K562 (cell line): ENCODE data around the gene NDC1. TPM values are rescaled to one million over a fixed set of nuclear protein-coding genes. Genes with fewer than 3 reads are reported as not detected.

ENCODE experiments used
- ARID1B ChIP-seq: fragments of 450-650 bp; IDR thresholded peaks from 2 replicates; pipeline ENCODE4 v1.6.1; 2016; ENCODE audit warnings: antibody characterized with exemption, mild to moderate bottlenecking, inconsistent platforms
- ARID4B ChIP-seq: sonication (generic); formaldehyde crosslinking; IDR thresholded peaks from 2 replicates; pipeline ENCODE4 v1.8.0; 2022; ENCODE audit warnings: mild to moderate bottlenecking, missing genetic modification reagents
- E2F1 ChIP-seq: sonication (generic); formaldehyde crosslinking; IDR thresholded peaks from 2 replicates; pipeline ENCODE4 v1.8.1; 2023; ENCODE audit warnings: mild to moderate bottlenecking, missing genetic modification reagents, moderate library complexity
- FOXJ2 ChIP-seq: fragments of 200-800 bp; sonication (Bioruptor generic); IDR thresholded peaks from 2 replicates; pipeline ENCODE4 v1.6.1; 2016; ENCODE audit warnings: missing genetic modification characterization, missing compliant biosample characterization
- GATAD2A ChIP-seq: fragments of 450-650 bp; IDR thresholded peaks from 2 replicates; pipeline ENCODE4 v1.6.1; 2017
- MXD1 ChIP-seq: fragments of 250-450 bp; sonication (Bioruptor Pico); IDR thresholded peaks from 2 replicates; pipeline ENCODE4 v1.8.0; 2021; ENCODE audit warnings: borderline replicate concordance, mild to moderate bottlenecking, moderate library complexity; ENCODE audit not compliant: poor library complexity, severe bottlenecking
- PCBP1 ChIP-seq: fragments of 200-400 bp; formaldehyde crosslinking; IDR thresholded peaks from 2 replicates; pipeline ENCODE4 v1.6.1; 2018; ENCODE audit warnings: mild to moderate bottlenecking, low read depth, low read length; ENCODE audit not compliant: poor library complexity, severe bottlenecking
- TAF15 ChIP-seq: fragments of 200-400 bp; formaldehyde crosslinking; IDR thresholded peaks from 2 replicates; pipeline ENCODE4 v1.6.1; 2017; ENCODE audit warnings: mild to moderate bottlenecking, low read depth, low read length, moderate library complexity
- ZNF449 ChIP-seq: fragments of 250-450 bp; sonication (Bioruptor Pico); IDR thresholded peaks from 2 replicates; pipeline ENCODE4 v1.8.0; 2022; ENCODE audit warnings: moderate library complexity, mild to moderate bottlenecking, inconsistent platforms
- polyA plus RNA-seq, 8 experiments: library from polyadenylated mRNA; depleted of rRNA in 4 of 8; stranded (reverse) in 5 of 8; unstranded in 3 of 8; fragments of >200 nt; fragmentation: Nextera tagmentation in 2 of 8; fragmentation: Illumina TruSeq in 1 of 8; extraction: Ambion mirVana in 2 of 8; extraction: Trizol in 1 of 8; gene quantifications; 2 replicates each; pipeline versions ENCODE4 v1.2.1 to v1.2.3, GENCODE V29; 2011 to 2014; ENCODE audit warnings: inconsistent platforms in 1 of 8, missing spikeins in 1 of 8
- total RNA-seq, 7 experiments: library from RNA; depleted of rRNA in 6 of 7; stranded (reverse); fragments of >200 nt in 6 of 7; fragmentation: Illumina TruSeq in 2 of 7; extraction: Trizol in 2 of 7; gene quantifications; 2 replicates each; pipeline versions ENCODE4 v1.2.1 to v1.2.3, GENCODE V29; 2011 to 2021; ENCODE audit warnings: low replicate concordance in 1 of 7

NDC1 gene
- total and polyA plus RNA-seq, 9 of the 15 experiments (the other 6 are each of a cell fraction or from before 2014, with no cell fraction given): 26.9 to 102 (median 64.5) TPM

GRCh38 chr1:53838654-53838974, 518 bp upstream of the NDC1 start (continued):
- TF ChIP-seq MXD1 (no peak), GATAD2A (no peak), ARID4B (CRISPR knock-in tag) (no peak), ARID1B (no peak), FOXJ2 (tag) (peak; percentile 16), ZNF449 (0 out of 2 replicates have a peak, but pooled peaks have one; percentile 1), E2F1 (CRISPR knock-in tag) (peak; percentile 25; the same call in 1 of the 2 replicates), PCBP1 (no peak), TAF15 (no peak)
